Renal cortex interstitium (tissue), 15 donors: ENCODE data around the gene KRTAP5-3. TPM values are rescaled to one million over a fixed set of nuclear protein-coding genes. Genes with fewer than 3 reads are reported as not detected.
A peak's percentile ranks its signal among the peaks of the same experiment; 100 is the strongest.
"Not testable (repeated sequence)": the region's sequence is repeated elsewhere in the genome, so short reads cannot be mapped to it uniquely, and the experiment has no call there.

Experiments used
- DNase-seq, 11 donors: peaks; one replicate each; pipeline ENCODE4 v3.0.0-alpha.2; 2013; ENCODE audit warnings: low read depth in 9 of 11, low spot score in 4 of 11; ENCODE audit errors: extremely low read depth in 1 of 11
- long read RNA-seq, 16 experiments: transcript quantifications; one replicate each; lab custom pipeline, GENCODE V29; 2026
- polyA plus RNA-seq, 3 donors: library from polyadenylated mRNA; unstranded; fragments of 120-200 nt; gene quantifications; one replicate each; pipeline ENCODE4 v1.2.1, GENCODE V29; 2013; ENCODE audit not compliant: insufficient read length in 3 of 3

Gene KRTAP5-3
- polyA plus RNA-seq = not detected
- long read RNA-seq, donor 1 = 0 reads
- long read RNA-seq, donor 2 = 0 reads
- long read RNA-seq, donor 3 = 0 reads
- long read RNA-seq, donor 4 = 0 reads
- long read RNA-seq, donor 5 = 0 reads
- long read RNA-seq, donor 6 = 0 reads
- long read RNA-seq, donor 7 = 0 reads
- long read RNA-seq, donor 8 = 0 reads
- long read RNA-seq, donor 9 = 0 reads
- long read RNA-seq, donor 10 = 0 reads
- long read RNA-seq, donor 11 = 0 reads
- long read RNA-seq, donor 12 = 0 reads
- long read RNA-seq, donor 13 = 0 reads
- long read RNA-seq, donor 14 = 0 reads
- long read RNA-seq, donor 15 = 0 reads
- long read RNA-seq, donor 16 = 0 reads

GRCh38 chr11:1608363-1608762 lies at the start of gene KRTAP5-3:
Gene KRTAP5-3, minus strand, starts transcription at chr11:1608463. Its CDS starts 78 bp downstream, at chr11:1608385.
- DNase-seq = no peak

DNA sequence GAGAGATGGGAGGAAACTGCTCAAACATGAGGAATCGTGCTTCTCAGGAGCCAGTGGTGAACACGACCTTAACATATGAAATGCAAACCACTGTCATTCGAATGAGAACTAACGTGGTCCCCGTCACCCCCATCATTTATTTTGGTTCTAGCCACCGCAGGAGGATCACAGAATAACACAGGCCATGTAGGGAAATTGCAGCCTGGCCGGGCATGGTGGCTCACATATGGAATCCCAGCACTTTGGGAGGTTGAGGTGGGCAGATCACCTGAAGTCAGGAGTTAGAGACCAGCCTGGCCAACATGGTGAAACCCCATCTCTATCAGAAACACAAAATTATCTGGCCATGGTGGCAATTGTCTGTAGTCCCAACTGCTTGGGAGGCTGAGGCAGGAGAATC lies 48.4 kb upstream of the KRTAP5-3 start:
- DNase-seq = no peak

GRCh38 chr11:1656061-1656441 lies 47.8 kb upstream of the KRTAP5-3 start:
- DNase-seq = no peak

GRCh38 chr11:1655168-1656060 lies 47.2 kb upstream of the KRTAP5-3 start:
- no peak for DNase-seq

DNA sequence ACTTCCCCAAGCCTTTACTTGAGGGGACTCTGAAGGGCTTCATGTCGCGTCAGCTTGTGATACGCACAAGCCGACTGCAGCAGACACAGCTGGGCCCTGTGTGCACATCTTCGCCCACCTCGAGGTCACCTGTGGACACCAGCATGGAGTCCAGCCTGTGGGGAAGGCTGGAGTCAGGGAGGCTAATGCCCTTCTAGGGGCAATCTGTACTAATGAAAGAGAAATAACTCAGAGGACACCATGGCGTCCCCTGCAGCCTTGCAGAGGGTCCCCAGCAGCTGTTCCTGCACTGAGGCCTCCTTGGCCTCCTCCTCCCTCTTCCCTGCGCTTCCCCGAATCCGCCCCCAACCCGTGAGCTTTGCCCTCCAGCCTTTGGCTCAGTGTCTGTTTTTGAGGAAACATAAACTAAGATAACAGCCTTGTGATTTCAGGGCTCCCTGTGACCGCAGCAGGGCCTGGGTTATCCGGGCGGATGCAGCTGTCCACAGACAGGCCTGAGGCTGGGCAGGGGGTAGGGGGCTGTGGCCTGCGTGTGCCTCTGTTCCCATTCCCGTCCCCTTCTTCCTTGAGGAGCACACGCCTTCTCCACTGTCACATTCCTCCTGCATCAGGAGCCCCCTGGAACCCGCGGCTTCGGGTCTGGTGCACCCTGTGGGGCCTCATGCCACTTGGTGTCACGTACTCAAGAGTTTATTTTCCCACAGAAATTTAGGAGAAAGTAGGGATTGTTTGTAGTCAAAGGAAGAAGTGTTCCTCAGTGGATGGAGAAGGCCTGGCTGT lies 46.3 kb upstream of the KRTAP5-3 start:
- DNase-seq = peak in 1 of 11 donors; percentile 41

- no peak for DNase-seq
These were observed 45.5 kb upstream of the KRTAP5-3 start for GRCh38 chr11:1653541-1654387.

DNA sequence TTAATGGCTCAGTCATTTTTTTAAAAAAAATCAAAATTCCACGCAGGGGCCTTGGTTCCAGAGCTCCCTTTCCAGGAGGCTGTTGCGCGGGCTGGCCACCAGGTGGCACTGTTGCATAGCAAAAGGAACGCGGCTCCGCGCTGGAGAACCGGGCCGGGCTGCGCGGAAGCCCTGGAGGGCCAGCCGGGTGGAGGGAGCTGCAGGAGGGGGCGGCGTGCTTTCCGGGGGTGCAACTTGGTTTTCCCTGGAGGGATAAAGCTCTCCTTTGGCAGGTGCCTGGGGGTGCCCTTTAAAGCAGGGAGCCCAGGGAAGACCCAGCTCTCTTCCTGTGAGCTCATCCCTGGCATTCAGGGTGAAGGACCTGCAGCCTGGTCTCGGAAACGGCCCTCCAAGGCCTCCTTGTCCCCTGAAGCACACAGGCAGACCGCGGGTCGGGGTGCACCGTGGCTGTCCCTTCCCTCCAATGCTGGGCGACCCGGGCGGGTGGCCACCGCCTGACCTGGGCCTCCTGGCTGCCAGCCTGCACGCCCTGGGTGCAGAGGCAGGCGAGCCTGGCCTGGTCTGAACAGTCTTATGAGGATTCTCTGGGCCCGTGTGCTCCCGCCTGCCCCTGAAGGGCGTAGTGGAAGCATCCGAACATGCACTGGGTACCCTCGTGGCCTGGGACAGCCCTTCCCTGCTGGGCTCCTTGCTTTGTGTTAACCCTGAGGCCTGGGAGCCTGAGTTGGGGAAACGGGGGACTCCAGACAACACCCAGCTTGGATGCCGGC lies 44.7 kb upstream of the KRTAP5-3 start:
- peak in 4 of 11 donors; percentile 40 to 57 (median 45) for DNase-seq

GRCh38 chr11:1652442-1652770 lies 44.1 kb upstream of the KRTAP5-3 start:
- DNase-seq = no peak

GRCh38 chr11:1652026-1652425 lies 43.8 kb upstream of the KRTAP5-3 start:
- DNase-seq = no peak

DNA sequence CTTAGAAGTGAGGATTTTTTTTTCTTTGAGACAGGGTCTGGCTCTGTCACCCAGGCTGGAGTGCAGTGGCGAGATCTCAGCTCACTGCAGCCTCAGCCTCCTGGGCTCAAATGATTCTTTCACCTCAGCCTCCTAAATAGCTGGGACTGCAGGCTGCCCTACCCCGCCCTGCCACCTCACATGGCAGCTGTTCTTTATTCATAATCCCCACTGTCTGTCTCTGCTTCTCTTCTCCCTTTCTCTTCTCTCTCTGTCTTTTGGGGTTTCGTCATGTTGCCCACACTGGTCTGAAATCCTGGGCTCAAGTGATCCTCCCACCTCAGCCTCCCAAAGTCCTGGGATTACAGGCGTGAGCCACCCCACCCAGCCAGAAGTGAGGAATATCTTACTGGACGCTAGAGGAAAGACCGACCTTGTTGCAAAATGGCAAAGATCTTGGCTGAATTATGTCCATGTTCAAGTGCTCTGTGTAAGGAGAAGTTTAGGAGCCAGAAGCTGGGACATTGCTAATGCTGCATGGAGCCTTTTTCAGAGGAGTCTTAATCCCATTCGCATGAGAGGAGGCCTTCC lies 43.2 kb upstream of the KRTAP5-3 start:
- DNase-seq = no peak

GRCh38 chr11:1650918-1651262 lies 42.6 kb upstream of the KRTAP5-3 start:
- DNase-seq = no peak

DNA sequence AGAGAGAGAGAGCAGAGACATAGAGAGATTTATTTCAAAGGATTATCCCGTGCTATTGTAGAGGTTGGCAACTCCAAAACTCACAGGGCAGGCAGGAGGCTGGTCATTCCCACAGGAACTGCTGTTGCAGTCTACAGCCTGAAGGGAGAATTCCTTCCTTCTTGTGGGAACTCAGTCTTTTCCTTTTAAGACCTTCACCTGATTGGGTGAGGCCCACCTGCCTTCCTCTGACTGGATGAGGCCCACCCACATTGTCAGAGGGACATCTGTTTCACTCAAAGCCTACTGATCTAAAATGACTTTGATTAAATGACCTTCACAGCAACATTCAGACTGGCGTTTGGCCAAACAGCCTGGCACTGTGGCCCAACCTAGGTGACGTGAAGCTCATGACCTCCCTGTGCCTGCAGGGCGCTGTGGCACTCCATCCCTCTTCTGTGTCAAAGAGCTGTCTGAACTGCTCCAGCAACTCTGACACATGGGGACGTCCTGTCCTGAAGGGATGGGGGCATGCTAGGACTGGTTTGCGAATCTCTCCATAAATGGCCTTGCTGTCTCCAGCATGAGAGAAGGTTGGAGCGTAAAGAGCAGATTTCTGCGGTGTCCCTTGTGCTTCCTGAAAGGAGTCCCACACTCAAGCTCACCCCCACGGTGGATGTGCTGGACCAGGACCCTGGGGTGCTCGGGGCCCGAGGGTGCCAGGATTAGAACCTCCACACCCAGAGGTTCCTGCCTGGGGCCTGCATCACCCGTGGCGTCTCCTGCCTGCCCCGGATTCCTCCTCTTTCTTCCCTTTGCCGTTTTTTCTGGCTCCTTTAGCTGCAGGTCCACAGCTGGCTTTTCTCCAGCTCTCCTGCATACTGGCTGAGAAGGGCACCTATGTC lies 42.0 kb upstream of the KRTAP5-3 start:
- DNase-seq = no peak

- no peak for DNase-seq
These were observed 40.6 kb upstream of the KRTAP5-3 start for GRCh38 chr11:1648653-1649420.

DNA sequence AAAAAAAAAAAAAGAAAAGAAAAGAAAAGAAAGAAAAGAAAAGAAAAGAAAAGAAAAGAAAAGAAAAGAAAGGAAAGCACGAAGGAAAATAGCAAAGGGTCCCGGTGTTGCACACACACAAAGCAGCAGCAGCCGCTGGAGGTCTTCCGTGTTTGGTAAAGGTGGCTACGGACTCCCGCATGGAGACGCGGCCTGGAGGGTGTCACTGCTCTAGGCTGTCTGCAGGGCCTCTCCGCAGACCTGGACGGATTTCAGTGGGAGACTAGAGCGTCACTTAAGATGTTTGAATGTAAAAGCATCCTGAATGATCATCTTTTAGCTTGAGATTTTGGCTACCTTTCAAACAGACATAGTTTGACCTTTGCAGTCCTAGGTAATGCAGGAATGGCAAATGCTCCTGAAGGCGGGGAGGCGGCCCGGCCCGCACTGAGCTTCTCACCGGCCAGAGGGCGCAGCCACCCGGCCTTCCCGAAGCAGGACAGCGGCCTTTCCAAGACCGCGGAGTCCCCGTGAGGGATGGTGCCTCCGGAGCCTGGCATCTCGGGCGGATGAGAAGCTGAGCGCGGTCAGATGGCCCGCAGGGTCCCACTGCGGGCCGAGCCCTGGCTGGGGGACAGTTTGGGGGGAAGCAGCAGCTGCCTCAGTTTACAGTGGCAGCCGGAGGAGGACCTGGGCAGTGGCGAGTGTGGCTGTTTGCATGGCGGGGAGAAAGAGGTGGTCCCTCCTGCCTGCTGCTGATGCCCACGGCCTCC lies 39.8 kb upstream of the KRTAP5-3 start:
- DNase-seq = no peak

- not testable (repeated sequence) for DNase-seq
These were observed 38.3 kb upstream of the KRTAP5-3 start for GRCh38 chr11:1646540-1646939.
